C1 segment of cervical spinal cord (tissue), 14 donors: ENCODE data around the gene TNXB.
A peak's percentile ranks its signal among the peaks of the same experiment; 100 is the strongest.
"Not testable (repeated sequence)": the region's sequence is repeated elsewhere in the genome, so short reads cannot be mapped to it uniquely, and the experiment has no call there.

Experiments
- DNase-seq, 14 donors: peaks; one replicate each; lab custom pipeline; 2025; lab: John Stamatoyannopoulos, UW

TNXB gene

GRCh38 chr6:32109114-32109764 is at the start of gene TNXB:
Gene TNXB (minus strand): TSS chr6:32109338. CDS start chr6:32098198, 11,140 bp downstream.
- DNase-seq = no peak

- DNase-seq = no peak
Observed at GRCh38 chr6:32158052-32158451, 48.9 kb upstream of the TNXB start.

- DNase-seq = no peak
Observed at GRCh38 chr6:32156891-32157290, 47.8 kb upstream of the TNXB start.

- DNase-seq = peak in 7 of 14 donors; percentile 50 to 76 (median 63)
Observed at GRCh38 chr6:32154514-32155161, 45.5 kb upstream of the TNXB start.

GRCh38 chr6:32153564-32154513 is 44.7 kb upstream of the TNXB start, which contains the start of gene PPT2:
Gene PPT2 (plus strand): TSS chr6:32154141. CDS start chr6:32154595, 454 bp downstream.
- DNase-seq = peak in 13 of 14 donors; percentile 51 to 94 (median 78)

- DNase-seq = peak in 4 of 14 donors; percentile 25 to 62 (median 46)
Observed at GRCh38 chr6:32152769-32153563, 43.8 kb upstream of the TNXB start.

- DNase-seq = peak in 4 of 14 donors; percentile 25 to 63 (median 42)
Observed at GRCh38 chr6:32151863-32152768, 43.0 kb upstream of the TNXB start, which contains the start of gene PRRT1. Gene PRRT1 (minus strand): TSS chr6:32151939. CDS start chr6:32151827, 112 bp downstream.

- DNase-seq = peak in 3 of 14 donors; percentile 20 to 91 (median 31)
Observed at GRCh38 chr6:32151181-32151862, 42.2 kb upstream of the TNXB start.

- no peak for DNase-seq
Observed at GRCh38 chr6:32149932-32150870, 41.1 kb upstream of the TNXB start.

- peak in 1 of 14 donors; percentile 10 for DNase-seq
Observed at GRCh38 chr6:32149092-32149755, 40.1 kb upstream of the TNXB start.

GRCh38 chr6:32148289-32149091 is 39.4 kb upstream of the TNXB start:
- DNase-seq = peak in 7 of 14 donors; percentile 19 to 38 (median 33)

- no peak for DNase-seq
Observed at GRCh38 chr6:32147401-32148132, 38.4 kb upstream of the TNXB start.

- no peak for DNase-seq
Observed at GRCh38 chr6:32146687-32147086, 37.5 kb upstream of the TNXB start.

GRCh38 chr6:32146287-32146686 is 37.1 kb upstream of the TNXB start:
- DNase-seq = no peak

- not testable (repeated sequence) for DNase-seq
Observed at GRCh38 chr6:32144238-32144637, 35.1 kb upstream of the TNXB start.
